Stomach (tissue), 9 donors: ENCODE data around the gene SPDEF. TPM values are rescaled to one million over a fixed set of nuclear protein-coding genes. Genes with fewer than 3 reads are reported as not detected.

Experiments
- DNase-seq, 2 donors: peaks; one replicate each; pipeline versions ENCODE4 v3.0.0 to v3.0.0-alpha.2; 2013 to 2019
- H3K27ac ChIP-seq, 5 donors: fragments of 200-600 bp in 4 of 5; sonication (generic) in 4 of 5; one replicate each; pipeline ENCODE4 v1.5.1; 2013 to 2019; ENCODE audit warnings: mild to moderate bottlenecking in 1 of 5, moderate library complexity in 1 of 5
- H3K27me3 ChIP-seq, 3 donors: fragments of 200-600 bp; sonication (generic); one replicate each; pipeline ENCODE4 v1.5.1; 2017 to 2019; ENCODE audit warnings: mixed run types in 1 of 3
- H3K36me3 ChIP-seq, 4 donors: fragments of 200-600 bp; sonication (generic); 1 replicate in 3 of 4; 2 replicates in 1 of 4; pipeline ENCODE4 v1.5.1; 2016 to 2019
- H3K4me1 ChIP-seq, 4 donors: fragments of 200-600 bp; sonication (generic); one replicate each; pipeline ENCODE4 v1.5.1; 2016 to 2019
- H3K4me3 ChIP-seq, 4 donors: fragments of 200-600 bp; sonication (generic) in 3 of 4; one replicate each; pipeline ENCODE4 v1.5.1; 2016 to 2019; ENCODE audit warnings: mild to moderate bottlenecking in 1 of 4
- H3K9me3 ChIP-seq, 4 donors: fragments of 200-600 bp; sonication (generic); one replicate each; pipeline ENCODE4 v1.5.1; 2016 to 2019
- CTCF ChIP-seq, 7 experiments: fragments of 450-650 bp in 4 of 7; fragments of 200-600 bp in 3 of 7; sonication (generic) in 3 of 7; IDR thresholded peaks; one replicate each; pipeline ENCODE4 v1.5.1; 2016 to 2019; ENCODE audit warnings: antibody characterized with exemption in 7 of 7, control low read depth in 2 of 7, mild to moderate bottlenecking in 1 of 7
- EP300 ChIP-seq: sonication (generic); formaldehyde crosslinking; IDR thresholded peaks from one replicate; pipeline ENCODE4 v1.6.1; 2017; ENCODE audit warnings: antibody characterized with exemption
- POLR2A ChIP-seq, 4 donors: fragments of 450-650 bp; IDR thresholded peaks; one replicate each; pipeline ENCODE4 v1.6.1; 2016; ENCODE audit warnings: antibody characterized with exemption in 4 of 4, control low read depth in 2 of 4, mild to moderate bottlenecking in 1 of 4, moderate library complexity in 1 of 4
- POLR2AphosphoS5 ChIP-seq, 3 donors: sonication (generic); formaldehyde crosslinking; IDR thresholded peaks; one replicate each; pipeline ENCODE4 v1.6.1; 2016; ENCODE audit warnings: antibody characterized with exemption in 3 of 3
- WGBS, 5 donors: extraction: QIAGEN DNeasy Blood & Tissue Kit in 3 of 5; methylation state at CpG; one replicate each; pipeline versions ENCODE4 v1.1.5 to v1.1.7; 2013 to 2018; 5-methylcytosine and 5-hydroxymethylcytosine counted together
- intact Hi-C: fragments of 100-400 bp; cut with DNase I; formaldehyde crosslinking; loops from one replicate; pipeline ENCODE4 v1.15.1; 2023; ENCODE audit warnings: low total_unique reads
- polyA plus RNA-seq, 3 donors: library from polyadenylated mRNA; stranded (reverse); fragments of 200-250 nt; gene quantifications; one replicate each; pipeline ENCODE4 v1.2.3, GENCODE V29; 2013
- total RNA-seq, 5 donors: library from RNA; depleted of rRNA; stranded (reverse); fragments of >200 nt; gene quantifications; one replicate each; pipeline versions ENCODE4 v1.1.0 to v1.2.3, GENCODE V29; 2014 to 2016
- donor health status: healthy with polysubstance abuse.
- donor health status: Bipolar disorder and iron deficiency.
- donor health status: healthy.

The SPDEF gene
- total and polyA plus RNA-seq, 8 donors, result 2.2 to 129 (median 31.4) TPM

- no peak overlapping the region for H3K27ac ChIP-seq
- intact Hi-C loops, result no loop called here
- WGBS, 5 donors, result 69 to 83% (median 81%) methylated on average over 9 of the region's 9 CpGs
- no peak for DNase-seq
- H3K27me3 ChIP-seq, result peaks cover 3 to 57% (median 7%) of the 10 kb centered on the region in 3 donors
- H3K36me3 ChIP-seq, result no peaks in the 10 kb centered on the region
- H3K9me3 ChIP-seq, result no peaks in the 10 kb centered on the region
- H3K4me3 ChIP-seq, result no peak overlapping the region
- TF ChIP-seq POLR2AphosphoS5 (IDR thresholded peaks at IDR 0.05) (no peak), POLR2A (IDR thresholded peaks at IDR 0.05) (no peak), CTCF (IDR thresholded peaks at IDR 0.05) (no peak), EP300 (no peak)
- peaks cover 0 to 8% (median 0%) of the 10 kb centered on the region in 4 donors for H3K4me1 ChIP-seq
These were observed 15.3 kb upstream of the SPDEF start for GRCh38 chr6:34571388-34571787.

GRCh38 chr6:34570066-34570833 is 14.1 kb upstream of the SPDEF start:
- TF ChIP-seq POLR2AphosphoS5 (IDR thresholded peaks at IDR 0.05) (no peak), EP300 (no peak), POLR2A (IDR thresholded peaks at IDR 0.05) (no peak), CTCF (IDR thresholded peaks at IDR 0.05) (no peak)
- 48 to 65% (median 60%) methylated on average over 21 of the region's 21 CpGs for WGBS, 5 donors
- no peak overlapping the region for H3K27ac ChIP-seq

GRCh38 chr6:34569361-34569973 is 13.3 kb upstream of the SPDEF start:
- no peak overlapping the region for H3K27ac ChIP-seq

More at GRCh38 chr6:34570066-34570833, 14.1 kb upstream of the SPDEF start:
- no peaks in the 10 kb centered on the region for H3K36me3 ChIP-seq
- H3K9me3 ChIP-seq, result no peaks in the 10 kb centered on the region
- no peak overlapping the region for H3K4me3 ChIP-seq
- peaks cover 0 to 8% (median 0%) of the 10 kb centered on the region in 4 donors for H3K4me1 ChIP-seq
- peaks cover 3 to 63% (median 7%) of the 10 kb centered on the region in 3 donors for H3K27me3 ChIP-seq
- peak in 1 of 2 donors; percentile 50 for DNase-seq
- intact Hi-C loops, result no loop called here

More at GRCh38 chr6:34569361-34569973, 13.3 kb upstream of the SPDEF start:
- H3K36me3 ChIP-seq, result no peaks in the 10 kb centered on the region
- peaks cover 3 to 63% (median 7%) of the 10 kb centered on the region in 3 donors for H3K27me3 ChIP-seq
- no peak for TF ChIP-seq POLR2A (IDR thresholded peaks at IDR 0.05)
- TF ChIP-seq POLR2AphosphoS5 (IDR thresholded peaks at IDR 0.05), result no peak
- no peak for TF ChIP-seq CTCF (IDR thresholded peaks at IDR 0.05)
- TF ChIP-seq EP300, result no peak
- intact Hi-C loops, result no loop called here
- H3K4me3 ChIP-seq, result no peak overlapping the region
- WGBS, 5 donors, result 69 to 77% (median 74%) methylated on average over 5 of the region's 5 CpGs
- H3K4me1 ChIP-seq, result peaks cover 0 to 8% (median 0%) of the 10 kb centered on the region in 4 donors
- H3K9me3 ChIP-seq, result no peaks in the 10 kb centered on the region
- no peak for DNase-seq
